Keratinocyte (primary cell): Measurements from ENCODE around the gene IGF1R. TPM values are rescaled to one million over a fixed set of nuclear protein-coding genes. Genes with fewer than 3 reads are reported as not detected.

Source experiments
- DNase-seq: peaks from one replicate; pipeline ENCODE4 v3.0.0-alpha.2; 2011; ENCODE audit warnings: low read depth, missing footprints, low spot score
- FAIRE-seq: peaks from 2 replicates; lab custom pipeline; 2011; peaks lifted over from hg19 to GRCh38; lab: Jason Lieb, UNC
- H2AFZ ChIP-seq: 2 replicates; pipeline ENCODE4 v1.6.0; 2012; ENCODE audit warnings: low read length, control low read depth, inconsistent platforms; ENCODE audit not compliant: control insufficient read depth
- H3K27ac ChIP-seq: 2 replicates; pipeline ENCODE4 v1.5.1; 2011; ENCODE audit warnings: low read length; ENCODE audit not compliant: control insufficient read depth, insufficient read depth
- H3K27me3 ChIP-seq: 3 replicates; pipeline ENCODE4 v1.6.0; 2011; ENCODE audit warnings: low read length; ENCODE audit not compliant: control insufficient read depth, insufficient read depth; ENCODE audit errors: extremely low read depth
- H3K36me3 ChIP-seq, 2 experiments: 2 replicates in 1 of 2; 3 replicates in 1 of 2; pipeline ENCODE4 v1.5.1; 2011; ENCODE audit warnings: low read length in 2 of 2, mild to moderate bottlenecking in 1 of 2; ENCODE audit not compliant: control insufficient read depth in 2 of 2, insufficient read depth in 2 of 2; ENCODE audit errors: extremely low read depth in 1 of 2
- H3K4me1 ChIP-seq: 3 replicates; pipeline ENCODE4 v1.5.1; 2011; ENCODE audit warnings: low read length; ENCODE audit not compliant: control insufficient read depth, insufficient read depth; ENCODE audit errors: extremely low read depth
- H3K4me2 ChIP-seq: 3 replicates; pipeline ENCODE4 v1.6.0; 2011; ENCODE audit warnings: low read depth, low read length; ENCODE audit not compliant: control insufficient read depth, insufficient read depth; ENCODE audit errors: extremely low read depth
- H3K4me3 ChIP-seq, 3 experiments: fragments of 200-600 bp in 1 of 3; sonication (generic) in 1 of 3; 2 replicates in 2 of 3; 3 replicates in 1 of 3; pipeline ENCODE4 v1.5.1; 2011 to 2016; ENCODE audit warnings: low read length in 3 of 3, mild to moderate bottlenecking in 3 of 3, control low read depth in 2 of 3, inconsistent platforms in 1 of 3, low read depth in 1 of 3, mixed read lengths in 1 of 3, mixed run types in 1 of 3, moderate library complexity in 1 of 3; ENCODE audit not compliant: control insufficient read depth in 2 of 3, insufficient read depth in 2 of 3; ENCODE audit errors: extremely low read depth in 1 of 3
- H3K79me2 ChIP-seq: 2 replicates; pipeline ENCODE4 v1.6.0; 2012; ENCODE audit warnings: low read length; ENCODE audit not compliant: control insufficient read depth, insufficient read depth
- H3K9ac ChIP-seq: 3 replicates; pipeline ENCODE4 v1.6.0; 2011; ENCODE audit warnings: low read length; ENCODE audit not compliant: control insufficient read depth, insufficient read depth; ENCODE audit errors: extremely low read depth
- H3K9me1 ChIP-seq: 3 replicates; pipeline ENCODE4 v1.6.0; 2011; ENCODE audit warnings: low read length; ENCODE audit not compliant: control insufficient read depth, insufficient read depth; ENCODE audit errors: extremely low read depth
- H3K9me3 ChIP-seq: 2 replicates; pipeline ENCODE4 v1.5.1; 2012; ENCODE audit warnings: low read depth, low read length; ENCODE audit not compliant: control insufficient read depth
- H4K20me1 ChIP-seq: 3 replicates; pipeline ENCODE4 v1.6.0; 2011; ENCODE audit warnings: low read length; ENCODE audit not compliant: control insufficient read depth, insufficient read depth; ENCODE audit errors: extremely low read depth
- CTCF ChIP-seq, 3 experiments: IDR thresholded peaks in 1 of 3; conservative IDR thresholded peaks in 1 of 3; optimal IDR thresholded peaks in 1 of 3; 2 replicates in 2 of 3; 3 replicates in 1 of 3; pipeline versions ENCODE3 to v1.5.1; 2011; ENCODE audit warnings: low read length in 3 of 3, mild to moderate bottlenecking in 3 of 3, moderate library complexity in 2 of 3, control low read depth in 1 of 3, inconsistent platforms in 1 of 3; ENCODE audit not compliant: insufficient read depth in 2 of 3; ENCODE audit errors: extremely low read depth in 1 of 3
- EZH2 ChIP-seq: IDR thresholded peaks from one replicate; pipeline ENCODE4 v1.6.1; 2012; ENCODE audit warnings: inconsistent platforms, mild to moderate bottlenecking, low read length, moderate library complexity
- dilution Hi-C: fragments of 300-500 bp; cut with MboI; formaldehyde crosslinking; loops from one replicate; pipeline ENCODE4 v1.7.0; 2020; ENCODE audit warnings: low sequenced_read_pairs; ENCODE audit not compliant: extremely low pct_ligation_motif_present
- polyA plus RNA-seq, 5 experiments: library from polyadenylated mRNA; depleted of rRNA in 3 of 5; stranded (reverse) in 3 of 5; stranded (forward) in 1 of 5; unstranded in 1 of 5; fragments of >200 nt; gene quantifications; 1 replicate in 1 of 5; 2 replicates in 3 of 5; 3 replicates in 1 of 5; pipeline versions ENCODE4 v1.2.1 to v1.2.3, GENCODE V29; 2011 to 2012; ENCODE audit warnings: missing spikeins in 2 of 5, low read depth in 1 of 5, low replicate concordance in 1 of 5

The IGF1R gene
- polyA plus RNA-seq, 1 donor (not counting 4 experiments of a cell fraction or from before 2014, with no cell fraction given): 14.5 TPM

- no peaks in the 10 kb centered on the region for H3K27me3 ChIP-seq
- peak overlapping the region; percentile 90 for H3K4me2 ChIP-seq
- dilution Hi-C loops: no loop called here
- FAIRE-seq: no peak
- no peak overlapping the region for H2AFZ ChIP-seq
- no peaks in the 10 kb centered on the region for H4K20me1 ChIP-seq
- H3K4me3 ChIP-seq: peak overlapping the region; percentile 33 to 73 (median 60)
- no peak for DNase-seq
- peak overlapping the region; percentile 90 for H3K9ac ChIP-seq
- no peaks in the 10 kb centered on the region for H3K9me3 ChIP-seq
- no peak for TF ChIP-seq EZH2
- no peak for TF ChIP-seq CTCF (optimal IDR thresholded peaks at IDR 0.05 in 1 of 3, IDR thresholded peaks at IDR 0.05 in 1 of 3, conservative IDR thresholded peaks at IDR 0.05 in 1 of 3; ENCODE audit: extremely low read depth in 1 of 3, insufficient read depth in 2 of 3, low read length in 3 of 3)
- H3K36me3 ChIP-seq: no peaks in the 10 kb centered on the region
- H3K27ac ChIP-seq: peak overlapping the region; percentile 96
- no peaks in the 10 kb centered on the region for H3K9me1 ChIP-seq
- H3K4me1 ChIP-seq: peaks cover 17% of the 10 kb centered on the region
- peaks cover 89% of the 10 kb centered on the region for H3K79me2 ChIP-seq
Measured at GRCh38 chr15:98865397-98866339, 217.3 kb downstream of the IGF1R start.

GRCh38 chr15:98866511-98866910 lies 218.2 kb downstream of the IGF1R start:
- H3K4me3 ChIP-seq: peak overlapping the region in 2 of 3 experiments; percentile 60 to 73
- H3K9ac ChIP-seq: peak overlapping the region; percentile 90
- peaks cover 17% of the 10 kb centered on the region for H3K4me1 ChIP-seq
- DNase-seq (no peak), FAIRE-seq (no peak)
- no peaks in the 10 kb centered on the region for H3K9me3 ChIP-seq
- dilution Hi-C loops: no loop called here
- no peaks in the 10 kb centered on the region for H4K20me1 ChIP-seq
- H3K4me2 ChIP-seq: peak overlapping the region; percentile 90
- H3K9me1 ChIP-seq: no peaks in the 10 kb centered on the region
- peaks cover 90% of the 10 kb centered on the region for H3K79me2 ChIP-seq
- no peak overlapping the region for H2AFZ ChIP-seq
- no peaks in the 10 kb centered on the region for H3K36me3 ChIP-seq
- H3K27me3 ChIP-seq: no peaks in the 10 kb centered on the region
- peak overlapping the region; percentile 96 for H3K27ac ChIP-seq
- TF ChIP-seq CTCF (optimal IDR thresholded peaks at IDR 0.05 in 1 of 3, IDR thresholded peaks at IDR 0.05 in 1 of 3, conservative IDR thresholded peaks at IDR 0.05 in 1 of 3; ENCODE audit: extremely low read depth in 1 of 3, insufficient read depth in 2 of 3, low read length in 3 of 3) (no peak), EZH2 (no peak)
